ENCODE results near the gene SYNGR1.

- TF ChIP-seq, protein P1, sequence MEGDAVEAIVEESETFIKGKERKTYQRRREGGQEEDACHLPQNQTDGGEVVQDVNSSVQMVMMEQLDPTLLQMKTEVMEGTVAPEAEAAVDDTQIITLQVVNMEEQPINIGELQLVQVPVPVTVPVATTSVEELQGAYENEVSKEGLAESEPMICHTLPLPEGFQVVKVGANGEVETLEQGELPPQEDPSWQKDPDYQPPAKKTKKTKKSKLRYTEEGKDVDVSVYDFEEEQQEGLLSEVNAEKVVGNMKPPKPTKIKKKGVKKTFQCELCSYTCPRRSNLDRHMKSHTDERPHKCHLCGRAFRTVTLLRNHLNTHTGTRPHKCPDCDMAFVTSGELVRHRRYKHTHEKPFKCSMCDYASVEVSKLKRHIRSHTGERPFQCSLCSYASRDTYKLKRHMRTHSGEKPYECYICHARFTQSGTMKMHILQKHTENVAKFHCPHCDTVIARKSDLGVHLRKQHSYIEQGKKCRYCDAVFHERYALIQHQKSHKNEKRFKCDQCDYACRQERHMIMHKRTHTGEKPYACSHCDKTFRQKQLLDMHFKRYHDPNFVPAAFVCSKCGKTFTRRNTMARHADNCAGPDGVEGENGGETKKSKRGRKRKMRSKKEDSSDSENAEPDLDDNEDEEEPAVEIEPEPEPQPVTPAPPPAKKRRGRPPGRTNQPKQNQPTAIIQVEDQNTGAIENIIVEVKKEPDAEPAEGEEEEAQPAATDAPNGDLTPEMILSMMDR (IDR thresholded peaks at IDR 0.05) = no peak
- TF ChIP-seq, protein P2, sequence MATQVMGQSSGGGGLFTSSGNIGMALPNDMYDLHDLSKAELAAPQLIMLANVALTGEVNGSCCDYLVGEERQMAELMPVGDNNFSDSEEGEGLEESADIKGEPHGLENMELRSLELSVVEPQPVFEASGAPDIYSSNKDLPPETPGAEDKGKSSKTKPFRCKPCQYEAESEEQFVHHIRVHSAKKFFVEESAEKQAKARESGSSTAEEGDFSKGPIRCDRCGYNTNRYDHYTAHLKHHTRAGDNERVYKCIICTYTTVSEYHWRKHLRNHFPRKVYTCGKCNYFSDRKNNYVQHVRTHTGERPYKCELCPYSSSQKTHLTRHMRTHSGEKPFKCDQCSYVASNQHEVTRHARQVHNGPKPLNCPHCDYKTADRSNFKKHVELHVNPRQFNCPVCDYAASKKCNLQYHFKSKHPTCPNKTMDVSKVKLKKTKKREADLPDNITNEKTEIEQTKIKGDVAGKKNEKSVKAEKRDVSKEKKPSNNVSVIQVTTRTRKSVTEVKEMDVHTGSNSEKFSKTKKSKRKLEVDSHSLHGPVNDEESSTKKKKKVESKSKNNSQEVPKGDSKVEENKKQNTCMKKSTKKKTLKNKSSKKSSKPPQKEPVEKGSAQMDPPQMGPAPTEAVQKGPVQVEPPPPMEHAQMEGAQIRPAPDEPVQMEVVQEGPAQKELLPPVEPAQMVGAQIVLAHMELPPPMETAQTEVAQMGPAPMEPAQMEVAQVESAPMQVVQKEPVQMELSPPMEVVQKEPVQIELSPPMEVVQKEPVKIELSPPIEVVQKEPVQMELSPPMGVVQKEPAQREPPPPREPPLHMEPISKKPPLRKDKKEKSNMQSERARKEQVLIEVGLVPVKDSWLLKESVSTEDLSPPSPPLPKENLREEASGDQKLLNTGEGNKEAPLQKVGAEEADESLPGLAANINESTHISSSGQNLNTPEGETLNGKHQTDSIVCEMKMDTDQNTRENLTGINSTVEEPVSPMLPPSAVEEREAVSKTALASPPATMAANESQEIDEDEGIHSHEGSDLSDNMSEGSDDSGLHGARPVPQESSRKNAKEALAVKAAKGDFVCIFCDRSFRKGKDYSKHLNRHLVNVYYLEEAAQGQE (IDR thresholded peaks at IDR 0.05; ENCODE audit: insufficient read depth in 1 of 2, low read depth in 2 of 2, low read length in 1 of 2) = no peak
Measured at GRCh38 chr22:39434721-39435120, 84.9 kb downstream of the SYNGR1 start.
